ENCODE data around the gene MRRF. TPM values are rescaled to one million over a fixed set of nuclear protein-coding genes. Genes with fewer than 3 reads are reported as not detected.

Gene MRRF
- total RNA-seq, 1 donor from 2014 or later: 21.7 TPM

- Mint-ChIP-seq H3K27me3 (ENCODE audit: low read depth) (no peaks in the 10 kb centered on the region), H3K9me3 (ENCODE audit: low read depth) (no peaks in the 10 kb centered on the region), H3K4me3 (ENCODE audit: unreplicated experiment) (no peak overlapping the region), H3K36me3 (ENCODE audit: low read depth) (peaks cover 13% of the 10 kb centered on the region), H3K27ac (ENCODE audit: unreplicated experiment) (no peak overlapping the region), H3K4me1 (ENCODE audit: low read depth) (no peaks in the 10 kb centered on the region)
- no peak for DNase-seq (ENCODE audit: low spot score)
- no peak for TF ChIP-seq CTCF (IDR thresholded peaks at IDR 0.05)
Observed at GRCh38 chr9:122297512-122297911, 32.8 kb downstream of the MRRF start.

GRCh38 chr9:122302237-122303093, 37.8 kb downstream of the MRRF start:
- Mint-ChIP-seq H3K4me1 (ENCODE audit: low read depth) (peaks cover 32% of the 10 kb centered on the region), H3K9me3 (ENCODE audit: low read depth) (no peaks in the 10 kb centered on the region), H3K27me3 (ENCODE audit: low read depth) (no peaks in the 10 kb centered on the region), H3K27ac (ENCODE audit: unreplicated experiment) (peak overlapping the region; percentile 47), H3K36me3 (ENCODE audit: low read depth) (peaks cover 5% of the 10 kb centered on the region), H3K4me3 (ENCODE audit: unreplicated experiment) (no peak overlapping the region)
- TF ChIP-seq CTCF (IDR thresholded peaks at IDR 0.05): no peak
- DNase-seq (ENCODE audit: low spot score): no peak

- Mint-ChIP-seq H3K36me3 (ENCODE audit: low read depth) (peaks cover 10% of the 10 kb centered on the region), H3K27ac (ENCODE audit: unreplicated experiment) (no peak overlapping the region), H3K4me1 (ENCODE audit: low read depth) (peaks cover 33% of the 10 kb centered on the region), H3K27me3 (ENCODE audit: low read depth) (no peaks in the 10 kb centered on the region), H3K4me3 (ENCODE audit: unreplicated experiment) (no peak overlapping the region), H3K9me3 (ENCODE audit: low read depth) (no peaks in the 10 kb centered on the region)
- no peak for TF ChIP-seq CTCF (IDR thresholded peaks at IDR 0.05)
- DNase-seq (ENCODE audit: low spot score): no peak
Observed at GRCh38 chr9:122307061-122307460, 42.4 kb downstream of the MRRF start.

- Mint-ChIP-seq H3K4me3 (ENCODE audit: unreplicated experiment) (no peak overlapping the region), H3K36me3 (ENCODE audit: low read depth) (peaks cover 10% of the 10 kb centered on the region), H3K27ac (ENCODE audit: unreplicated experiment) (no peak overlapping the region), H3K27me3 (ENCODE audit: low read depth) (no peaks in the 10 kb centered on the region), H3K9me3 (ENCODE audit: low read depth) (no peaks in the 10 kb centered on the region), H3K4me1 (ENCODE audit: low read depth) (peaks cover 30% of the 10 kb centered on the region)
- TF ChIP-seq CTCF (IDR thresholded peaks at IDR 0.05): no peak
- no peak for DNase-seq (ENCODE audit: low spot score)
Observed at GRCh38 chr9:122307925-122308324, 43.2 kb downstream of the MRRF start.

- peaks cover 12% of the 10 kb centered on the region for H3K4me1 Mint-ChIP-seq (ENCODE audit: low read depth)
- no peak overlapping the region for H3K4me3 Mint-ChIP-seq (ENCODE audit: unreplicated experiment)
- H3K27ac Mint-ChIP-seq (ENCODE audit: unreplicated experiment): no peak overlapping the region
- no peak for DNase-seq (ENCODE audit: low spot score)
- no peak for TF ChIP-seq CTCF (IDR thresholded peaks at IDR 0.05)
- peaks cover 21% of the 10 kb centered on the region for H3K36me3 Mint-ChIP-seq (ENCODE audit: low read depth)
- no peaks in the 10 kb centered on the region for H3K9me3 Mint-ChIP-seq (ENCODE audit: low read depth)
- H3K27me3 Mint-ChIP-seq (ENCODE audit: low read depth): no peaks in the 10 kb centered on the region
Observed at GRCh38 chr9:122309861-122310260, 45.2 kb downstream of the MRRF start.

Data from chondrocyte (in vitro differentiated cells).